ENCODE data around the gene INAFM2.

- TF ChIP-seq EZH2 (IDR thresholded peaks at IDR 0.05; ENCODE audit: borderline replicate concordance, control insufficient read depth, low read depth, low read length) (no peak), CTCF (IDR thresholded peaks at IDR 0.05 in 2 of 3, conservative IDR thresholded peaks at IDR 0.05 in 1 of 3; ENCODE audit: control insufficient read depth in 2 of 3, extremely low read depth in 1 of 3, insufficient read depth in 1 of 3, low read depth in 3 of 3, low read length in 3 of 3) (peak; percentile 93 to 98 (median 93)), MYC (IDR thresholded peaks at IDR 0.05; ENCODE audit: insufficient read depth, insufficient read length, insufficient replicate concordance, low read length, severe bottlenecking) (no peak), NR2C1 (IDR thresholded peaks at IDR 0.05) (no peak), PRDM15 (CRISPR knock-in tag; IDR thresholded peaks at IDR 0.05) (no peak), HCFC1 (IDR thresholded peaks at IDR 0.05; ENCODE audit: low read length) (no peak), POLR2A (IDR thresholded peaks at IDR 0.05; ENCODE audit: low read depth, low read length) (no peak), PAX5 (IDR thresholded peaks at IDR 0.05; ENCODE audit: borderline replicate concordance, low read depth, low read length) (no peak), REST (IDR thresholded peaks at IDR 0.05; ENCODE audit: low read depth, low read length) (no peak), USF2 (IDR thresholded peaks at IDR 0.05; ENCODE audit: borderline replicate concordance, low read depth, low read length) (no peak), ELK1 (IDR thresholded peaks at IDR 0.05; ENCODE audit: low read depth, low read length) (no peak), EP300 (IDR thresholded peaks at IDR 0.05; ENCODE audit: borderline replicate concordance in 1 of 2, control insufficient read depth in 1 of 2, low read depth in 2 of 2, low read length in 2 of 2) (no peak)
Measured at GRCh38 chr15:40279437-40280141, 43.9 kb upstream of the INAFM2 start.
